KBM-7 (cell line): ENCODE data around the gene STX19.
"Not testable (repeated sequence)": the region's sequence is repeated elsewhere in the genome, so short reads cannot be mapped to it uniquely, and the experiment has no call there.

Experiments used
- DNase-seq: peaks from one replicate; pipeline ENCODE4 v3.0.0-alpha.2; 2015
- in situ Hi-C: fragments of 300-500 bp; cut with MboI; formaldehyde crosslinking; loops from 2 replicates; pipeline ENCODE4 v1.14.3; 2020; ENCODE audit warnings: low sequenced_read_pairs, low pct_unique_long_range_greater_than_20kb, mixed read lengths

STX19 gene

GRCh38 chr3:94044100-94044936, 15.9 kb upstream of the STX19 start:
- DNase-seq, in situ Hi-C loops: not testable (repeated sequence)

DNA sequence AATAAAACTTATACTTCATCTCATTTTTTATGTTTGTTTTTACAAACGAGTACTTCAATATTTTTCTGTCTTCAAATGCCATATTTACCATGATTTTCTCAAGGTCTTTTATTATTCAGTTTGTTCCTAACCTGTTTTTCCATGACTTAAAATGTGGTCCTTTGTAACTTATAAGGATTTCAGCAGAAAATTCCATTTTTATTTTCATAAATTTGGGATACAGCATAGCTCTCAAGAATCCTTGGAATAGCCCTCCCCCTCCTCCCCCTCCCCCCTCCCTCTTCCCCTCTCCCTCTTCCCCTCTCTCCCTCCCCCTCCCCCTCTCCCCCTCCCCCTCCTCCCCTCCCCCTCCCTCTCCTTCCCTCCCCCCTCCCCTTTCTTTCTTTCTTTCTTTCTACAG, 14.9 kb upstream of the STX19 start:
- no peak for DNase-seq
- in situ Hi-C loops, result no loop called here

GRCh38 chr3:94036909-94037507, 8.6 kb upstream of the STX19 start:
- DNase-seq, result peak; percentile 43
- in situ Hi-C loops, result no loop called here

GRCh38 chr3:94026623-94027022, 1.8 kb downstream of the STX19 start:
- in situ Hi-C loops, result no loop called here
- DNase-seq, result no peak

DNA sequence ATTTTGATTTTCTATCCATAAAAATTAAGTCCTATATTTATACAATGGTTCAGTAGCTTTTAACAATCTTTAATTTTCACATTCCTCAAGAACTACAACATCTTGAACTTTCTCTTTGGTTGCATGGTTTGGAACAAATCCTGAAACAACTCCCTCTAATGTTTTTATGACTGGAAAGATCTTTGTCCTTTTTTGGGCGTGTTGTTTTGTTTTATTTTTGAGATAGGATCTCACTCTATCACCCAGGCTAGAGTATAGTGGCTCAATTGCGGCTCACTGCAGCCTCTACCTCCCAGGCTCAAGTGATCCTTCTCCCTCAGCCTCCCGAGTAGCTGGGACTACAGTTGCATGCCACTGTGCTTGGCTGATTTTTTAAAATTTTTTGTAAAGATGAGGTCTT, 4.0 kb downstream of the STX19 start:
- in situ Hi-C loops, result no loop called here

DNA sequence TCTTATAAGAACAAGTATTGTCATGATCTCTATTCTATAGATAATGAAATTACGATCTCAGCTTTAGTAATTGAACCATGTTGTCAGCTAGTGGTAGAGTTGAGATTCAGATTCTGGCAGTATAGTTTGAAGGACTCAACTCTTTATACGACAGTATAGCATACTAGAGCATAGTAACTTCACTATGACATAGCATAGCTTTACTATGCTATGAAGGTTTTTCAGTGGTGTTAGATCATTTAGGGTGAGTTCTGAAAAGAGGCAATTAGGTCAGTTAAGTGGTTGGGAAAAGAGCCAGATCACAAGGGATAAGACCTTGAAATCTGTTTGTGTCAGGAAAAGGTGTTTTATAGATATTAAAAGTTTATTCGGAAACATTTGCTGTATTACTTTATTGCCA, 8.1 kb downstream of the STX19 start:
- no peak for DNase-seq
- in situ Hi-C loops, result no loop called here

More for the DNA sequence above, 4.0 kb downstream of the STX19 start:
- DNase-seq, result no peak

DNA sequence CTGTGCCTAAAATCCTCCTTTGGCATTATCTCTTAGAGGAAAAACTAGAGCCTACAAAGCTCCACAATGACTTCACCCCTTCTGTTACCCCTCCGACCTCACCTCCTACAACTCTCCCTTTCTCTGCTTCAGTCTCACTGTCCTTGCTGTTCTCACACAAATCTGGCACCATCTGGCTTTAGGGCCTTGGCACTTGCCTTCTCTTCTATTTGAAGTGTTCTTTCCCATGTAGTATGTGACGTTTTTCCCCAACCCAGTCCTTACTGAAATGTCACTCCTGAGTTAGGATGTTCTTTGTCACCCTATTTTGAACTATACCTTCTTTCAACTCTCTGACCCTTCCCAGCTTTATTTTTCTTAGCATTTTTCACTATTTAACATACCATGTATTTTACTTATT, 8.7 kb downstream of the STX19 start:
- DNase-seq, result no peak
- in situ Hi-C loops, result no loop called here

- in situ Hi-C loops, result no loop called here
- no peak for DNase-seq
Measured at GRCh38 chr3:94015025-94015424, 13.4 kb downstream of the STX19 start.

DNA sequence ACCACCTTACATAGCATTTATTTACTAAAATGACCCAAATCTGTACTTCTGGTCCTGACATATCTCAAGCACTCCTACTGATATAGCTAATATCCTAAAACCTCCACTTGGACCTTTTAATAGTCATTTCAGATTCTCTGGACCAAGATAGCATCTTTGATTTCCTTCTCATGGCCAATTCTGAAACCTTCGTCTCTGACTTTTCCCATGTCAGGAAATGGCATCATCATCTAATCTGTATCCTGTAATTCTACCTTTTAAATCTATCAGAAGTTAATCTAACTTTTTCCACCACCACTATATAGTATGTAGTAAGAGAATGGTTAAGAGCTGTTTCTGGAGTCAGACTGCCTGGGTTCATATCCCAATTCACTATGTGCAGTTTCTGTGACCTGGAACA, 16.2 kb downstream of the STX19 start:
- in situ Hi-C loops, result no loop called here
- no peak for DNase-seq

DNA sequence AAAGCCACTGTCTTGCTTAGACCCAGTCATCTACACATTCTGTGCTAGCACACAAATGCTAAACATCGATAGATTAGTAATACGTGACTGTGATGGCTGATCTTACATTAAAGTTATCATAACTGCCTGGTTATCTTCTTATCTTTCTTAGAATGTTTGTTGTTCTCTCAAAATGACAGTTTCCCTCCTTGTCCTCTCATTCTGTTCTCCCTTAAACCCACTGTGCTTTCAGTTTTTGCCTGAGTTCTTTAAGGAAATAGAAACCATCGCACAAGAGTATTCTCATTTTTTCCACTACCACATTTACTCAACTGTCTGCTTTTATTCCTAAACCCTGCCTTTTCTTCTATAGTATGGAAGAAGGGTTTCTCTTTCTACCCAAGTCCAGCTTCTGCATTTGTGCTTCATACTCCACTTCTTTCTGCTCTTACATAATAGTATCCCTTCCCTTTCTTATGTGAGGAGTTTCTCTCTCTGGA, 17.1 kb downstream of the STX19 start:
- no peak for DNase-seq
- in situ Hi-C loops, result no loop called here

DNA sequence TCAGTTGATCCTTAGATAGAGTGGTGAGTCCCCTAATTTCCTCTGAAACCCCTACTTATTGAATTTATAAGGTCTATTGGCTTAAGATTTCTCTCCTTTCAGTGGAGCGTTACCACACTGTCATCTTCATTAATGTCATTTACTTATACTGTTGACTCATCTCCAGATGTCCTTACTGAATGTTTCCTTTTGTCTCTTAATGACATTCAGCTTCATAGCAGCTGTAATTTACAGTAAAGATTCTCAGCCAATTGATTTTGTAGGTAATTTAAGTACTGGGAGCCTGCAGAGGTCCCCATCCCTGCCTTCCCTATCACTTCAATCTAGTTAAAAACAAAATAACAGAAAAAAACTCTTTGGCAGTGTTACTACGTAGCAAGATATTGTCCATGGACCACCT, 18.8 kb downstream of the STX19 start:
- DNase-seq, result no peak
- in situ Hi-C loops, result no loop called here

- in situ Hi-C loops, result no loop called here
- no peak for DNase-seq
Measured at GRCh38 chr3:94008253-94008652, 20.1 kb downstream of the STX19 start.

- peak; percentile 60 for DNase-seq
- in situ Hi-C loops, result no loop called here
Measured at GRCh38 chr3:94004301-94004910, 24.0 kb downstream of the STX19 start.

- no peak for DNase-seq
- in situ Hi-C loops, result no loop called here
Measured at GRCh38 chr3:94001827-94002495, 26.4 kb downstream of the STX19 start.

- in situ Hi-C loops, result no loop called here
- DNase-seq, result no peak
Measured at GRCh38 chr3:94001191-94001590, 27.2 kb downstream of the STX19 start.

DNA sequence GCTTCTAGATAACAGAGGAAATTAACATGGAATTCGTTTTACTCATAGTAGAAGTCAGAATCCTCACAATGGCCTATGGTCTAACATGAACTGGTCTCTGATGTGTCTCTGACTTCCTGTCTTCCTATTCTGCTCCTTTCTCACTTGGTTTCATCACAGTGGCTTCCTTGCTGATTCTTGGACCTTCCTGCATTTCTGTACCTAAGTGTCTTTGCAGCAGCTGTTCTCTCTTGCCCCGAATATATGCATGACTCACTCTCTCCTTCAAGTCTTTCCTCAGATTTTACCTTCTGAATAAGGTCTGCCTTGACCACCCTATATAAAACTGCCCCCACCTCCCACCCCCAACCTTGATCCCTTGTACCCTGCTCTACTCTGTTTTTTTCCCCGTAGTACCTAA, 34.3 kb downstream of the STX19 start:
- in situ Hi-C loops, result no loop called here
- DNase-seq, result no peak

- no peak for DNase-seq
- in situ Hi-C loops, result no loop called here
Measured at GRCh38 chr3:93992207-93992606, 36.2 kb downstream of the STX19 start.

DNA sequence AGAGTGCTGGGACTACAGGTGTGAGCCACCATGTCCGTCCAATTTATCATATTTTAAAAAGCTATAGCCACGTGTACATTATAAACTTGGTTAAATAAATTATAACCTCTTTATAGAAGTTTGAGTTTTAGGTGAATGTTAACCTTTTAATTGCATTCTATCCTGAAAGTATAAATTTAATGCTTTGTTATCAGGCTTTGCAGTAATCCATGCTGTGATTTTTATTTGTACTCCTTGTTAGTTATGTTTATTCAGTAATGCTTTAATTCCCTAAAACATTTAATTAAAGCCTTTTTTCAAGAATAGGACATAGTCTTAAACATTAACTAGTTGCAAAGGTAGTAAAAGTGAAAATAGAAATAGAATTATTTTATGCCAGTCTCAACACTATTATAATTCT, 36.8 kb downstream of the STX19 start:
- no peak for DNase-seq

GRCh38 chr3:93989241-93989640, 39.2 kb downstream of the STX19 start:
- no peak for DNase-seq
- in situ Hi-C loops, result no loop called here

More for the DNA sequence above, 36.8 kb downstream of the STX19 start:
- in situ Hi-C loops, result no loop called here

DNA sequence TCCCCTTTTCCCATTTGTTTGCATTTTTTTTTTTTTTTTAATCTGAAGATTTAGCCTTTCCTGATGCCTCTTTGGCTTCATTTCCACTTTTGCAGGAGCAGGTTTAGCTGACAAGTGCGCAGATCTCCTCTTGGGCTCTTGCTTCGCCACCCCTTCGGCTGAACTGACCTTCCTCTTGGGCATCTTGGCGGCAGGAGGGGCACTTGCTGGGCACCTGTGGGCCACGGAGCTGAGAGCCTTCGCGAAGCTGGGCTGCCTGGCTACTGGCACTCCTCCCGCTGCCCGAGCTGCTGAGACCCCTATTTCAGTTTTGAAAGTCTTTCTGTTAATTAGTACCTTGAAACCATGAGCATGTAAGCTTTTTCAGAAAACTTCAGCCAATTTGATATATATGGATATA, 39.6 kb downstream of the STX19 start:
- no peak for DNase-seq
- in situ Hi-C loops, result no loop called here
